Vagina (tissue), 2 donors: ENCODE data around the gene GANC. TPM values are rescaled to one million over a fixed set of nuclear protein-coding genes. Genes with fewer than 3 reads are reported as not detected.

Experiments
- DNase-seq, 2 donors: peaks; one replicate each; pipeline ENCODE4 v3.0.0-alpha.2; 2017; ENCODE audit errors: extremely low spot score in 2 of 2
- H3K27ac ChIP-seq: fragments of 200-600 bp; sonication (generic); one replicate; pipeline ENCODE4 v1.5.1; 2019
- H3K27me3 ChIP-seq: fragments of 200-600 bp; sonication (generic); one replicate; pipeline ENCODE4 v1.5.1; 2019
- H3K36me3 ChIP-seq, 2 donors: fragments of 200-600 bp; sonication (generic); one replicate each; pipeline ENCODE4 v1.5.1; 2017 to 2019
- H3K4me1 ChIP-seq: fragments of 200-600 bp; sonication (generic); one replicate; pipeline ENCODE4 v1.5.1; 2019
- H3K4me3 ChIP-seq, 2 donors: fragments of 200-600 bp; sonication (generic); 1 replicate in 1 of 2; 2 replicates in 1 of 2; pipeline ENCODE4 v1.5.1; 2016 to 2019
- H3K9me3 ChIP-seq: fragments of 200-600 bp; sonication (generic); one replicate; pipeline ENCODE4 v1.5.1; 2019
- POLR2A ChIP-seq, 2 donors: fragments of 450-650 bp; IDR thresholded peaks; one replicate each; pipeline ENCODE4 v1.6.1; 2017; ENCODE audit warnings: antibody characterized with exemption in 2 of 2, mild to moderate bottlenecking in 2 of 2, moderate library complexity in 2 of 2
- POLR2AphosphoS5 ChIP-seq, 2 donors: sonication (generic); formaldehyde crosslinking; IDR thresholded peaks; one replicate each; pipeline ENCODE4 v1.9.0; 2017; ENCODE audit warnings: antibody characterized with exemption in 2 of 2, mild to moderate bottlenecking in 2 of 2, low read depth in 1 of 2; ENCODE audit not compliant: insufficient read depth in 1 of 2
- intact Hi-C: fragments of 100-400 bp; cut with DNase I; formaldehyde crosslinking; loops from one replicate; pipeline ENCODE4 v1.15.1; 2023
- total RNA-seq: library from RNA; depleted of rRNA; stranded (reverse); fragments of >200 nt; gene quantifications from one replicate; pipeline ENCODE4 v1.2.3, GENCODE V29; 2016
- TF ChIP-seq, protein P1 (sequence below), 3 experiments: fragments of 450-650 bp in 2 of 3; fragments of 200-600 bp in 1 of 3; sonication (generic) in 1 of 3; IDR thresholded peaks; one replicate each; pipeline ENCODE4 v1.5.1; 2017 to 2019; ENCODE audit warnings: antibody characterized with exemption in 3 of 3, mild to moderate bottlenecking in 2 of 3, moderate library complexity in 2 of 3

GANC gene
- total RNA-seq, 1 donor from 2014 or later: 23.1 TPM

DNA sequence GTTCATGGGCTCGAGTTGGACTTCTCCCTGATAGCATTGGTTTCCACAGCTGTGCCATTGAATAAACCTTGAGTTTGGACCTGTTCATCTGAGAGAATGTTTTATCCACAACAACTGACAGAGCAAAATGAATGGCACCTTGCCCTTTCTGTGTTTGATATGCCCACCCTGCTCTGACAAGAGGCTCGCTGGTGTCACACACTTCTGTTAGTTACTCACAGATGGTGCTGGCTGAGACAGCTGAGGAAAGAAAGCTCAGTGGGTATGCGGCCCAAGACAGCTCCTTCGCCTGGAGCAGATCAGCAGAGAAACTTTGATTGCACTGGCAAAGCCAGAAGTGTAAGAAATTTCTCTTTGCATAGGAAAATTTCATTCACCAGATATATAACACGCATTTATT, 83.8 kb downstream of the GANC start:
- no peak overlapping the region for H3K4me3 ChIP-seq
- H3K36me3 ChIP-seq: peaks cover 0 to 19% of the 10 kb centered on the region in 2 donors
- DNase-seq: no peak

DNA sequence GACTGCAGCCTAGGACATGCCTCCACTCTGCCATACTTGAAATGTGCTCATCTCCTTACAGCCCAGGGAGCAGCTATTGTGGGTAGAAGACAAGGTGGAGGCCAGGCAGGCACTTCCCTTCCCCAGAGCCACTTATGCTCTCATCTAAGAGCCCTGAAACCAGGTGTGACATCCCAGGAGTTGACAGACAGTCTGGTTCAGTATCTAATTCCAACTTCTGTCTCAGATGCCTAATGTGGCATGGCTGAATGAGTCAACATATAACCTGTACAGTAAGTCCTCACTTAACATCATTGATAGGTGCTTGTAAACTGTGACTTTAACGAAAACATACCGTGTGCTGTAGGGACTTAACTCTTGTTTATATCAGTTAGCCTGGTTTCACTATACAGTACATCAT, 85.1 kb downstream of the GANC start:
- H3K36me3 ChIP-seq: peaks cover 0 to 9% of the 10 kb centered on the region in 2 donors
- no peak overlapping the region for H3K27ac ChIP-seq
- no peak for DNase-seq
- H3K9me3 ChIP-seq: no peaks in the 10 kb centered on the region
- no peak for TF ChIP-seq POLR2A (IDR thresholded peaks at IDR 0.05)
- TF ChIP-seq POLR2AphosphoS5 (IDR thresholded peaks at IDR 0.05; ENCODE audit: insufficient read depth in 1 of 2, low read depth in 1 of 2): no peak
- TF ChIP-seq, protein P1, sequence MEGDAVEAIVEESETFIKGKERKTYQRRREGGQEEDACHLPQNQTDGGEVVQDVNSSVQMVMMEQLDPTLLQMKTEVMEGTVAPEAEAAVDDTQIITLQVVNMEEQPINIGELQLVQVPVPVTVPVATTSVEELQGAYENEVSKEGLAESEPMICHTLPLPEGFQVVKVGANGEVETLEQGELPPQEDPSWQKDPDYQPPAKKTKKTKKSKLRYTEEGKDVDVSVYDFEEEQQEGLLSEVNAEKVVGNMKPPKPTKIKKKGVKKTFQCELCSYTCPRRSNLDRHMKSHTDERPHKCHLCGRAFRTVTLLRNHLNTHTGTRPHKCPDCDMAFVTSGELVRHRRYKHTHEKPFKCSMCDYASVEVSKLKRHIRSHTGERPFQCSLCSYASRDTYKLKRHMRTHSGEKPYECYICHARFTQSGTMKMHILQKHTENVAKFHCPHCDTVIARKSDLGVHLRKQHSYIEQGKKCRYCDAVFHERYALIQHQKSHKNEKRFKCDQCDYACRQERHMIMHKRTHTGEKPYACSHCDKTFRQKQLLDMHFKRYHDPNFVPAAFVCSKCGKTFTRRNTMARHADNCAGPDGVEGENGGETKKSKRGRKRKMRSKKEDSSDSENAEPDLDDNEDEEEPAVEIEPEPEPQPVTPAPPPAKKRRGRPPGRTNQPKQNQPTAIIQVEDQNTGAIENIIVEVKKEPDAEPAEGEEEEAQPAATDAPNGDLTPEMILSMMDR (IDR thresholded peaks at IDR 0.05): no peak
- no peak overlapping the region for H3K4me3 ChIP-seq
- intact Hi-C loops: no loop called here
- H3K27me3 ChIP-seq: no peaks in the 10 kb centered on the region
- no peaks in the 10 kb centered on the region for H3K4me1 ChIP-seq

More for the DNA sequence above, 83.8 kb downstream of the GANC start:
- TF ChIP-seq POLR2A (IDR thresholded peaks at IDR 0.05): no peak
- TF ChIP-seq, protein P1 (IDR thresholded peaks at IDR 0.05): no peak
- intact Hi-C loops: no loop called here
- Histone ChIP-seq H3K9me3 (no peaks in the 10 kb centered on the region), H3K27ac (no peak overlapping the region), H3K27me3 (no peaks in the 10 kb centered on the region), H3K4me1 (no peaks in the 10 kb centered on the region)

DNA sequence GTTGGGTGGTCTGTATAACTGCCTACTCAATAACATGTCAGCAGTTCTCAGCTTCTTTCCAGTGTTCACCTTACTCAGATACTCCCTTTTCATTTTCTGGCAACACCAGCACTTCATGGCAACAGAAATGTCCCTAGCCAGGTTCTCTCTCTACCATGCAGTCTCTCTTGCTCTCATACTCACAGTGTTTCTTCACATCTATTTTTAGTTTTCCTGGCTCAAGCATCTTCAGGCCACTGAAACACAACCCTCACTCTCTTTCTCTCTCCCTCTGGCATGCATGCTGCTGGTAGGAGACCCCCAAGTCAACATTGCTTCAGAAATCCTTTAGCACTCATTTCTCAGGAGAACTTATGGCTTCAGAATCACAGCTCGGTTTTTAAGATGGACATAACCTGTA, 86.2 kb downstream of the GANC start, which contains the start of gene CAPN3:
Gene CAPN3 (plus strand): TSS at position 253 of the 400 bp plus-strand sequence. CDS start 305 bp downstream, outside the sequence.
- Histone ChIP-seq H3K4me1 (no peaks in the 10 kb centered on the region), H3K27me3 (no peaks in the 10 kb centered on the region), H3K27ac (no peak within 1 kb of the TSS), H3K36me3 (peaks cover 0 to 3% of the 10 kb centered on the region in 2 donors), H3K4me3 (no peak within 1 kb of the TSS), H3K9me3 (no peaks in the 10 kb centered on the region)
- TF ChIP-seq, protein P1 (IDR thresholded peaks at IDR 0.05): no peak
- TF ChIP-seq POLR2A (IDR thresholded peaks at IDR 0.05) (no peak), POLR2AphosphoS5 (IDR thresholded peaks at IDR 0.05; ENCODE audit: insufficient read depth in 1 of 2, low read depth in 1 of 2) (no peak)
- intact Hi-C loops: no loop called here
- no peak for DNase-seq

DNA sequence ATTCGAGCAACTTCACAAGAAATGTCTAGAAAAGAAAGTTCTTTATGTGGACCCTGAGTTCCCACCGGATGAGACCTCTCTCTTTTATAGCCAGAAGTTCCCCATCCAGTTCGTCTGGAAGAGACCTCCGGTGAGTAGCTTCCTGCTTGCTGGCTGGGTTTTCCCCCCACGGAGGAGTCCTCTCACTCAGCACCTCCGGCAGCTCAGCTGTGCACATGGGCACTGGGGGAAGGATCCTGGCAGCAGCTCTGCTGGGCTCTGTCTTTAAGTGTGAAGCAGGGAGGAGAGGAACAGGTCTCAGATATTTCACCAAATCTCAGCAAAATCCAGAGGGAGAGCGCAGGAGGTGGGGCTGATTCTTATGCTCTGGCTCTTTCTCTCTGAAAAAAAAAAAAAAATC, 87.0 kb downstream of the GANC start:
- Histone ChIP-seq H3K4me3 (no peak overlapping the region), H3K36me3 (no peaks in the 10 kb centered on the region), H3K4me1 (no peaks in the 10 kb centered on the region), H3K9me3 (no peaks in the 10 kb centered on the region), H3K27ac (no peak overlapping the region), H3K27me3 (no peaks in the 10 kb centered on the region)
- TF ChIP-seq, protein P1 (IDR thresholded peaks at IDR 0.05): no peak
- TF ChIP-seq POLR2A (IDR thresholded peaks at IDR 0.05): no peak
- TF ChIP-seq POLR2AphosphoS5 (IDR thresholded peaks at IDR 0.05; ENCODE audit: insufficient read depth in 1 of 2, low read depth in 1 of 2): no peak
- no peak for DNase-seq
- intact Hi-C loops: no loop called here

DNA sequence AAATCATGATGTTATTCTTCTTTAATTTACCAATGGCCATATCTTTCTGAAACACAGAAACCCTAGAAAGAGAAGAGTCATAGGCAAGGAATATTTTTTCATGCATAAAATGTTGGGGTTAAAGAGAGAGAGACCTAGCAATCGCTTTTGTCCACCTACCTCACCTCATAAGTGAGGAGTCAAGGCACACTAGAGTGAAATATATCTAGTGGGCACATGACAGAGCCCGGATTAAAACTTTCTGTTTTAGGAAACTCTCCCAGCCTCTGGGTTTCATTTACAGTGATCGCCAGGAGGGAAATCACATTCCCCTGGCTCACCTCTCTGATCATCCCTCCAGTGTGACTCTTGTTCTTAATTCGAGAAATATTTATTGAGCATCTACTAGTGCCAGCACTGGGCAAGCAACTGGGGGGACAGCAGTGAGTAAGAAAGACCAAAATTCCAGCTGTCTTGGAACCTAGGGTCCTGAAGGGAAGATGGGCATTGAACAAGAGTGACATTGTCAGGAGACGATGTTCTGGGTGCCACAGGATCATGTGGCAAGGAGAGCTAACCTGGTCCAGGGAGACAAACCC, 87.6 kb downstream of the GANC start:
- H3K27ac ChIP-seq: no peak overlapping the region
- H3K36me3 ChIP-seq: no peaks in the 10 kb centered on the region
- H3K9me3 ChIP-seq: no peaks in the 10 kb centered on the region
- intact Hi-C loops: no loop called here
- DNase-seq: no peak
- no peaks in the 10 kb centered on the region for H3K4me1 ChIP-seq
- H3K4me3 ChIP-seq: no peak overlapping the region
- TF ChIP-seq POLR2A (IDR thresholded peaks at IDR 0.05) (no peak), POLR2AphosphoS5 (IDR thresholded peaks at IDR 0.05; ENCODE audit: insufficient read depth in 1 of 2, low read depth in 1 of 2) (no peak)
- TF ChIP-seq, protein P1 (IDR thresholded peaks at IDR 0.05): no peak
- no peaks in the 10 kb centered on the region for H3K27me3 ChIP-seq
